K562 (cell line): ENCODE results near the gene FKBP7. TPM values are rescaled to one million over a fixed set of nuclear protein-coding genes. Genes with fewer than 3 reads are reported as not detected.

ENCODE experiments used
- ASH1L ChIP-seq: fragments of 450-650 bp; IDR thresholded peaks from 2 replicates; pipeline ENCODE4 v1.6.1; 2018; ENCODE audit warnings: borderline replicate concordance, mild to moderate bottlenecking, low read depth; ENCODE audit not compliant: partially characterized antibody
- ILK ChIP-seq: fragments of 450-650 bp; IDR thresholded peaks from 2 replicates; pipeline ENCODE4 v1.6.1; 2016; ENCODE audit warnings: missing genetic modification characterization, low read depth, mild to moderate bottlenecking, missing compliant biosample characterization, moderate library complexity, borderline replicate concordance
- PHB ChIP-seq: fragments of 250-450 bp; sonication (Bioruptor Pico); IDR thresholded peaks from 2 replicates; pipeline ENCODE4 v1.5.0; 2021
- PHF8 ChIP-seq: fragments of 200-600 bp; sonication (generic); IDR thresholded peaks from 2 replicates; pipeline ENCODE4 v1.6.1; 2012; ENCODE audit warnings: mixed run types, mild to moderate bottlenecking, inconsistent platforms, low read length, moderate library complexity, borderline replicate concordance
- STAT5B ChIP-seq: fragments of 250-450 bp; sonication (Bioruptor Pico); IDR thresholded peaks from 2 replicates; pipeline ENCODE4 v1.8.0; 2021; ENCODE audit warnings: mild to moderate bottlenecking, inconsistent platforms
- TAL1 ChIP-seq: fragments of 450-650 bp; IDR thresholded peaks from 2 replicates; pipeline ENCODE4 v1.6.1; 2016; ENCODE audit warnings: mild to moderate bottlenecking
- ZBTB1 ChIP-seq: sonication (generic); formaldehyde crosslinking; IDR thresholded peaks from 2 replicates; pipeline ENCODE4 v1.8.1; 2023; ENCODE audit warnings: missing genetic modification reagents, low read depth, mild to moderate bottlenecking, borderline replicate concordance
- ZNF239 ChIP-seq: fragments of 250-450 bp; sonication (Bioruptor Pico); IDR thresholded peaks from 2 replicates; pipeline ENCODE4 v1.4.0; 2020; ENCODE audit warnings: mild to moderate bottlenecking
- ZNF324 ChIP-seq: fragments of 250-450 bp; sonication (Bioruptor Pico); IDR thresholded peaks from 2 replicates; pipeline ENCODE4 v1.4.0; 2020; ENCODE audit warnings: mild to moderate bottlenecking
- ZZZ3 ChIP-seq: fragments of 450-650 bp; IDR thresholded peaks from 2 replicates; pipeline ENCODE4 v1.6.1; 2016; ENCODE audit warnings: antibody characterized with exemption, mild to moderate bottlenecking, moderate library complexity
- polyA plus RNA-seq, 8 experiments: library from polyadenylated mRNA; depleted of rRNA in 4 of 8; stranded (reverse) in 5 of 8; unstranded in 3 of 8; fragments of >200 nt; fragmentation: Nextera tagmentation in 2 of 8; fragmentation: Illumina TruSeq in 1 of 8; extraction: Ambion mirVana in 2 of 8; extraction: Trizol in 1 of 8; gene quantifications; 2 replicates each; pipeline versions ENCODE4 v1.2.1 to v1.2.3, GENCODE V29; 2011 to 2014; ENCODE audit warnings: inconsistent platforms in 1 of 8, missing spikeins in 1 of 8
- total RNA-seq, 7 experiments: library from RNA; depleted of rRNA in 6 of 7; stranded (reverse); fragments of >200 nt in 6 of 7; fragmentation: Illumina TruSeq in 2 of 7; extraction: Trizol in 2 of 7; gene quantifications; 2 replicates each; pipeline versions ENCODE4 v1.2.1 to v1.2.3, GENCODE V29; 2011 to 2021; ENCODE audit warnings: low replicate concordance in 1 of 7
- TF ChIP-seq, protein P1 (sequence below): sonication (generic); formaldehyde crosslinking; IDR thresholded peaks from 2 replicates; pipeline ENCODE4 v1.8.0; 2022; ENCODE audit warnings: missing genetic modification reagents, mild to moderate bottlenecking, moderate library complexity, borderline replicate concordance
- TF ChIP-seq, protein P2 (sequence below), 2 experiments: IDR thresholded peaks; 2 replicates each; pipeline ENCODE4 v1.6.1; 2012; ENCODE audit warnings: improper control_type of control experiment in 2 of 2, low read depth in 2 of 2, low read length in 2 of 2, borderline replicate concordance in 1 of 2
- TF ChIP-seq, protein P3 (sequence below): fragments of 450-650 bp; IDR thresholded peaks from 2 replicates; pipeline ENCODE4 v1.6.1; 2018; ENCODE audit warnings: mild to moderate bottlenecking, low read depth; ENCODE audit not compliant: partially characterized antibody
- TF ChIP-seq, protein P4 (sequence below): fragments of 250-450 bp; sonication (Bioruptor Pico); IDR thresholded peaks from 2 replicates; pipeline ENCODE4 v1.8.0; 2021; ENCODE audit warnings: moderate library complexity, mild to moderate bottlenecking, inconsistent platforms
- TF ChIP-seq, protein P5 (sequence below): fragments of 450-650 bp; IDR thresholded peaks from 2 replicates; pipeline ENCODE4 v1.6.1; 2018; ENCODE audit not compliant: partially characterized antibody

FKBP7 gene
- total and polyA plus RNA-seq, 9 of the 15 experiments (the other 6 are each of a cell fraction or from before 2014, with no cell fraction given), result 6.1 to 23.2 (median 19.0) TPM

DNA sequence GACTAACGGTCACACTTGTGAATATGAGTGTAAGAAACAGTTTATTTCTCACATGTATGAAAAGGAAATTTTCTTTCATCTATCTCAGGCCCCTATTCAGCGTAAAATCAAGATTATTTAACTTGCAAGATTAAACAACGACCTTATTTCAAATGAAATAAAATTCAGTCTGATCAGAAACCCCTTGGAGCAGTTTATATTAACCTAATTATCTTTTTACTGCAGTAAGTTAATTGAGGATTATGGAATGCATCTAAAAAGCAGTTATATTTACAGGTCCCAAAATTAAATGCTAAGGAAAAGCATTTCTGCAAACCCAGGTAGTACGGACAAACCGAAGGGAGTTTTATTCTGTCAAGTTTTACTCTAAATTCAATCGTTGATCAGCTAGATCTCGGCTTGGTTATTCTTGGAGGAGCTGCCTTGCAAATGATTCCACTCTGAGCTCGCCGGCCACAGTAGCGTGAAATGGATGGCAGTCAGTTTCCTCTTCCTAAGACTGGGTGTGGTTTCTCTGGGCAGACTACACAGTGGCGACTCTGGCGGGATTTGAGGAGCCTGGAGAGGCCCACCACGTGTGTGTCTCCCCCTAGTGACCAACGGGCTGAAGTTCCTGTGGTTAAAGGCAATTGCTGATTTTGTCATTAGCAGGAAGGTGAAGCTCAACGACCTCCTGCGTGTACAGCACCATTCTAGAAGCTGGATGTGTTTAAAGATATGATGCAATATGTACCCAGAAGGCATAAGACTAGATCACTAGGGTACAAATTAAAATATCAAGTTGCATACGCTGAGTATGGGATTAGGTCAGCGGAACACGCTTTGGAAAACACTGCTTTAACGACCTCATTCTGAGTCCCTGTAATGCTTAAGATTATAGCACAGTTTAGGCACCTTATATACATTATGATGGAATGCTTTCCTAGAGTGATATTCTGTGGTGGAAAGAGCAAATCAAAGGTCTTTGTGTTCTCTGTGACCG, 63.8 kb downstream of the FKBP7 start (continued):
- TF ChIP-seq, protein P1, sequence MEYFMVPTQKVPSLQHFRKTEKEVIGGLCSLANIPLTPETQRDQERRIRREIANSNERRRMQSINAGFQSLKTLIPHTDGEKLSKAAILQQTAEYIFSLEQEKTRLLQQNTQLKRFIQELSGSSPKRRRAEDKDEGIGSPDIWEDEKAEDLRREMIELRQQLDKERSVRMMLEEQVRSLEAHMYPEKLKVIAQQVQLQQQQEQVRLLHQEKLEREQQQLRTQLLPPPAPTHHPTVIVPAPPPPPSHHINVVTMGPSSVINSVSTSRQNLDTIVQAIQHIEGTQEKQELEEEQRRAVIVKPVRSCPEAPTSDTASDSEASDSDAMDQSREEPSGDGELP (CRISPR knock-in tag), result peak; percentile 78; the same call in 1 of the 2 replicates
- no peak; the same call in 1 of the 2 replicates for TF ChIP-seq PHF8
- TF ChIP-seq ZZZ3, result no peak
- TF ChIP-seq, protein P2, sequence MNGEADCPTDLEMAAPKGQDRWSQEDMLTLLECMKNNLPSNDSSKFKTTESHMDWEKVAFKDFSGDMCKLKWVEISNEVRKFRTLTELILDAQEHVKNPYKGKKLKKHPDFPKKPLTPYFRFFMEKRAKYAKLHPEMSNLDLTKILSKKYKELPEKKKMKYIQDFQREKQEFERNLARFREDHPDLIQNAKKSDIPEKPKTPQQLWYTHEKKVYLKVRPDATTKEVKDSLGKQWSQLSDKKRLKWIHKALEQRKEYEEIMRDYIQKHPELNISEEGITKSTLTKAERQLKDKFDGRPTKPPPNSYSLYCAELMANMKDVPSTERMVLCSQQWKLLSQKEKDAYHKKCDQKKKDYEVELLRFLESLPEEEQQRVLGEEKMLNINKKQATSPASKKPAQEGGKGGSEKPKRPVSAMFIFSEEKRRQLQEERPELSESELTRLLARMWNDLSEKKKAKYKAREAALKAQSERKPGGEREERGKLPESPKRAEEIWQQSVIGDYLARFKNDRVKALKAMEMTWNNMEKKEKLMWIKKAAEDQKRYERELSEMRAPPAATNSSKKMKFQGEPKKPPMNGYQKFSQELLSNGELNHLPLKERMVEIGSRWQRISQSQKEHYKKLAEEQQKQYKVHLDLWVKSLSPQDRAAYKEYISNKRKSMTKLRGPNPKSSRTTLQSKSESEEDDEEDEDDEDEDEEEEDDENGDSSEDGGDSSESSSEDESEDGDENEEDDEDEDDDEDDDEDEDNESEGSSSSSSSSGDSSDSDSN (IDR thresholded peaks at IDR 0.05; ENCODE audit: borderline replicate concordance in 1 of 2, low read depth in 2 of 2, low read length in 2 of 2), result 0 out of 4 replicates have a peak, but pooled peaks have one; percentile 46 to 48
- no peak for TF ChIP-seq ZBTB1
- TF ChIP-seq, protein P3, sequence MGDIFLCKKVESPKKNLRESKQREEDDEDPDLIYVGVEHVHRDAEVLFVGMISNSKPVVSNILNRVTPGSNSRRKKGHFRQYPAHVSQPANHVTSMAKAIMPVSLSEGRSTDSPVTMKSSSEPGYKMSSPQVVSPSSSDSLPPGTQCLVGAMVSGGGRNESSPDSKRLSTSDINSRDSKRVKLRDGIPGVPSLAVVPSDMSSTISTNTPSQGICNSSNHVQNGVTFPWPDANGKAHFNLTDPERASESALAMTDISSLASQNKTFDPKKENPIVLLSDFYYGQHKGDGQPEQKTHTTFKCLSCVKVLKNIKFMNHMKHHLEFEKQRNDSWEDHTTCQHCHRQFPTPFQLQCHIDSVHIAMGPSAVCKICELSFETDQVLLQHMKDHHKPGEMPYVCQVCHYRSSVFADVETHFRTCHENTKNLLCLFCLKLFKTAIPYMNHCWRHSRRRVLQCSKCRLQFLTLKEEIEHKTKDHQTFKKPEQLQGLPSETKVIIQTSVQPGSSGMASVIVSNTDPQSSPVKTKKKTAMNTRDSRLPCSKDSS, result no peak
- TF ChIP-seq PHB, result no peak
- no peak for TF ChIP-seq TAL1
- TF ChIP-seq ZNF239 (CRISPR knock-in tag), result peak; percentile 16; the same call in 1 of the 2 replicates
- no peak for TF ChIP-seq ZNF324
- TF ChIP-seq, protein P4, sequence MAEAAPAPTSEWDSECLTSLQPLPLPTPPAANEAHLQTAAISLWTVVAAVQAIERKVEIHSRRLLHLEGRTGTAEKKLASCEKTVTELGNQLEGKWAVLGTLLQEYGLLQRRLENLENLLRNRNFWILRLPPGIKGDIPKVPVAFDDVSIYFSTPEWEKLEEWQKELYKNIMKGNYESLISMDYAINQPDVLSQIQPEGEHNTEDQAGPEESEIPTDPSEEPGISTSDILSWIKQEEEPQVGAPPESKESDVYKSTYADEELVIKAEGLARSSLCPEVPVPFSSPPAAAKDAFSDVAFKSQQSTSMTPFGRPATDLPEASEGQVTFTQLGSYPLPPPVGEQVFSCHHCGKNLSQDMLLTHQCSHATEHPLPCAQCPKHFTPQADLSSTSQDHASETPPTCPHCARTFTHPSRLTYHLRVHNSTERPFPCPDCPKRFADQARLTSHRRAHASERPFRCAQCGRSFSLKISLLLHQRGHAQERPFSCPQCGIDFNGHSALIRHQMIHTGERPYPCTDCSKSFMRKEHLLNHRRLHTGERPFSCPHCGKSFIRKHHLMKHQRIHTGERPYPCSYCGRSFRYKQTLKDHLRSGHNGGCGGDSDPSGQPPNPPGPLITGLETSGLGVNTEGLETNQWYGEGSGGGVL, result no peak
- TF ChIP-seq, protein P5, sequence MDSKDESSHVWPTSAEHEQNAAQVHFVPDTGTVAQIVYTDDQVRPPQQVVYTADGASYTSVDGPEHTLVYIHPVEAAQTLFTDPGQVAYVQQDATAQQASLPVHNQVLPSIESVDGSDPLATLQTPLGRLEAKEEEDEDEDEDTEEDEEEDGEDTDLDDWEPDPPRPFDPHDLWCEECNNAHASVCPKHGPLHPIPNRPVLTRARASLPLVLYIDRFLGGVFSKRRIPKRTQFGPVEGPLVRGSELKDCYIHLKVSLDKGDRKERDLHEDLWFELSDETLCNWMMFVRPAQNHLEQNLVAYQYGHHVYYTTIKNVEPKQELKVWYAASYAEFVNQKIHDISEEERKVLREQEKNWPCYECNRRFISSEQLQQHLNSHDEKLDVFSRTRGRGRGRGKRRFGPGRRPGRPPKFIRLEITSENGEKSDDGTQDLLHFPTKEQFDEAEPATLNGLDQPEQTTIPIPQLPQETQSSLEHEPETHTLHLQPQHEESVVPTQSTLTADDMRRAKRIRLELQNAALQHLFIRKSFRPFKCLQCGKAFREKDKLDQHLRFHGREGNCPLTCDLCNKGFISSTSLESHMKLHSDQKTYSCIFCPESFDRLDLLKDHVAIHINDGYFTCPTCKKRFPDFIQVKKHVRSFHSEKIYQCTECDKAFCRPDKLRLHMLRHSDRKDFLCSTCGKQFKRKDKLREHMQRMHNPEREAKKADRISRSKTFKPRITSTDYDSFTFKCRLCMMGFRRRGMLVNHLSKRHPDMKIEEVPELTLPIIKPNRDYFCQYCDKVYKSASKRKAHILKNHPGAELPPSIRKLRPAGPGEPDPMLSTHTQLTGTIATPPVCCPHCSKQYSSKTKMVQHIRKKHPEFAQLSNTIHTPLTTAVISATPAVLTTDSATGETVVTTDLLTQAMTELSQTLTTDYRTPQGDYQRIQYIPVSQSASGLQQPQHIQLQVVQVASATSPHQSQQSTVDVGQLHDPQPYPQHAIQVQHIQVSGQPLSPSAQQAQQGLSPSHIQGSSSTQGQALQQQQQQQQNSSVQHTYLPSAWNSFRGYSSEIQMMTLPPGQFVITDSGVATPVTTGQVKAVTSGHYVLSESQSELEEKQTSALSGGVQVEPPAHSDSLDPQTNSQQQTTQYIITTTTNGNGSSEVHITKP, result peak; percentile 19
- TF ChIP-seq ASH1L, result no peak
- TF ChIP-seq STAT5B, result no peak
- TF ChIP-seq ILK, result no peak
